ENCODE data around the gene SOCS3.

DNA sequence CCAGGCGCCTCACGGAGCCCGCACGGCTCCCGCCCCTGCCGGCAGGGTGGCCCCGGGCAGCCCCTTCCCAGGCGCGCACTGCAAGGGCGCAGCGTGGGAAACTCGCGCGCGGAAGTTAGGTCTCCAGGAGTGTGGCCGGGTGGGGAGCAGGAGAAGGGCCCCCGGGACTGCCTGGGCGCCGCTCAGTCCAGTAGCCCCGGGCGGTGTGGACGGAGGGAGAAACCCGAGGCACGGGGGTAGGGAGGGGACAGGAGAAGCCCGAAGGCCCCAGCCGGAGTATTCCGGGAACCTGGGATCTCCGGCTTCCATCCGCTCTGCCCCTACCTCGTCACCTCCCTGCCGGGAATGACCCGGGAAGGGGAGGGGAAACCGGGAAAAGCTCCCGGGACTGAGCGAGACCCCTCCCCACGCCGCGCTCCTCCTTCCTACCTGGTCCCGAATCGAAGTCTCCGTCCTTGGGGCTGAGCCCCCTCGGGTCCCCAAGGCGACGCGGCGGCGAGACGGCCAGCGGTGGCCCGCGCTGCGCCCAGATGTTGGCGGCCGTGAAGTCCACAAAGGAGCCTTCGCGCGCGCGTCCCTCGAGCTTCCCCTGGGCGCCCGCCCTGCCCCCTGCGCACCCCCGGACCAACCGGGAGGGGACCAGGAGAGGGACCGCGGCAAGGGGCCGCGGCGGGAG, 418 bp downstream of the SOCS3 start:
- TF ChIP-seq, protein P1, sequence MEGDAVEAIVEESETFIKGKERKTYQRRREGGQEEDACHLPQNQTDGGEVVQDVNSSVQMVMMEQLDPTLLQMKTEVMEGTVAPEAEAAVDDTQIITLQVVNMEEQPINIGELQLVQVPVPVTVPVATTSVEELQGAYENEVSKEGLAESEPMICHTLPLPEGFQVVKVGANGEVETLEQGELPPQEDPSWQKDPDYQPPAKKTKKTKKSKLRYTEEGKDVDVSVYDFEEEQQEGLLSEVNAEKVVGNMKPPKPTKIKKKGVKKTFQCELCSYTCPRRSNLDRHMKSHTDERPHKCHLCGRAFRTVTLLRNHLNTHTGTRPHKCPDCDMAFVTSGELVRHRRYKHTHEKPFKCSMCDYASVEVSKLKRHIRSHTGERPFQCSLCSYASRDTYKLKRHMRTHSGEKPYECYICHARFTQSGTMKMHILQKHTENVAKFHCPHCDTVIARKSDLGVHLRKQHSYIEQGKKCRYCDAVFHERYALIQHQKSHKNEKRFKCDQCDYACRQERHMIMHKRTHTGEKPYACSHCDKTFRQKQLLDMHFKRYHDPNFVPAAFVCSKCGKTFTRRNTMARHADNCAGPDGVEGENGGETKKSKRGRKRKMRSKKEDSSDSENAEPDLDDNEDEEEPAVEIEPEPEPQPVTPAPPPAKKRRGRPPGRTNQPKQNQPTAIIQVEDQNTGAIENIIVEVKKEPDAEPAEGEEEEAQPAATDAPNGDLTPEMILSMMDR (IDR thresholded peaks at IDR 0.05) = no peak
- no peak for TF ChIP-seq POLR2A (IDR thresholded peaks at IDR 0.05)

All from testis (tissue), 2 donors.